Neural progenitor cell (in vitro differentiated cells): Measurements from ENCODE around the gene CALHM2. TPM values are rescaled to one million over a fixed set of nuclear protein-coding genes. Genes with fewer than 3 reads are reported as not detected.
"Not testable (repeated sequence)": the region's sequence is repeated elsewhere in the genome, so short reads cannot be mapped to it uniquely, and the experiment has no call there.

Experiments used
- DNase-seq: peaks from one replicate; pipeline ENCODE4 v3.0.0-alpha.2; 2016; ENCODE audit warnings: low spot score
- H2AFZ ChIP-seq: fragments of 200-600 bp; sonication (generic); replicated peaks from 2 replicates; pipeline ENCODE4 v1.6.1; 2016; ENCODE audit warnings: antibody characterized with exemption
- H3F3A ChIP-seq: fragments of 200-600 bp; sonication (generic); 2 replicates; pipeline ENCODE4 v1.6.1; 2016; ENCODE audit warnings: antibody characterized with exemption, low read depth
- H3K27ac ChIP-seq: fragments of 200-600 bp; sonication (generic); 2 replicates; pipeline ENCODE4 v1.5.1; 2016; ENCODE audit warnings: mild to moderate bottlenecking
- H3K27me3 ChIP-seq: fragments of 200-600 bp; sonication (generic); 2 replicates; pipeline ENCODE4 v1.6.1; 2016; ENCODE audit warnings: mild to moderate bottlenecking, moderate library complexity
- H3K36me3 ChIP-seq: fragments of 200-600 bp; sonication (generic); 2 replicates; pipeline ENCODE4 v1.5.1; 2016
- H3K4me1 ChIP-seq: fragments of 200-600 bp; sonication (generic); 2 replicates; pipeline ENCODE4 v1.6.1; 2016; ENCODE audit warnings: mixed run types
- H3K4me2 ChIP-seq: fragments of 200-600 bp; sonication (generic); 2 replicates; pipeline ENCODE4 v1.6.1; 2016
- H3K4me3 ChIP-seq: fragments of 200-600 bp; sonication (generic); 2 replicates; pipeline ENCODE4 v1.5.1; 2016
- H3K79me2 ChIP-seq: fragments of 200-600 bp; sonication (generic); 2 replicates; pipeline ENCODE4 v1.6.1; 2016; ENCODE audit warnings: low read depth
- H3K9ac ChIP-seq: fragments of 200-600 bp; sonication (generic); 2 replicates; pipeline ENCODE4 v1.6.1; 2016
- H3K9me3 ChIP-seq: fragments of 200-600 bp; sonication (generic); 2 replicates; pipeline ENCODE4 v1.5.1; 2016; ENCODE audit warnings: low read depth
- H4K20me1 ChIP-seq: fragments of 200-600 bp; sonication (generic); 2 replicates; pipeline ENCODE4 v1.6.1; 2016; ENCODE audit warnings: low read depth
- H3K27ac Mint-ChIP-seq: 3 replicates; pipeline ENCODE4 v1.8.0; 2021; ENCODE audit warnings: mixed read lengths
- H3K27me3 Mint-ChIP-seq: 2 replicates; pipeline ENCODE4 v1.8.0; 2022; ENCODE audit warnings: low read depth, mild to moderate bottlenecking, inconsistent platforms, moderate library complexity, mixed read lengths; ENCODE audit not compliant: insufficient read depth
- H3K36me3 Mint-ChIP-seq: 3 replicates; pipeline ENCODE4 v1.8.0; 2021; ENCODE audit warnings: mixed read lengths
- H3K4me1 Mint-ChIP-seq: 3 replicates; pipeline ENCODE4 v1.8.0; 2021; ENCODE audit warnings: mixed read lengths
- H3K4me3 Mint-ChIP-seq: 3 replicates; pipeline ENCODE4 v1.8.0; 2021; ENCODE audit warnings: mild to moderate bottlenecking, moderate library complexity, mixed read lengths
- H3K9me3 Mint-ChIP-seq: 3 replicates; pipeline ENCODE4 v1.8.0; 2020; ENCODE audit warnings: mixed read lengths
- CTCF ChIP-seq: fragments of 200-600 bp; sonication (generic); IDR thresholded peaks from 2 replicates; pipeline ENCODE4 v1.5.1; 2017; ENCODE audit warnings: antibody characterized with exemption, mild to moderate bottlenecking
- EZH2 ChIP-seq: fragments of 200-600 bp; sonication (generic); IDR thresholded peaks from 2 replicates; pipeline ENCODE4 v1.6.1; 2017; ENCODE audit warnings: antibody characterized with exemption, mild to moderate bottlenecking, moderate library complexity
- EZH2phosphoT487 ChIP-seq: fragments of 200-600 bp; sonication (generic); IDR thresholded peaks from 2 replicates; pipeline ENCODE4 v1.6.1; 2017; ENCODE audit warnings: antibody characterized with exemption
- total RNA-seq: library from RNA; depleted of rRNA; stranded (reverse); fragments of >200 nt; gene quantifications from 2 replicates; pipeline ENCODE4 v1.2.3, GENCODE V29; 2015; ENCODE audit warnings: low replicate concordance

The CALHM2 gene
- total RNA-seq, 1 donor from 2014 or later, result not detected

- no peak for DNase-seq
- no peaks in the 10 kb centered on the region for H4K20me1 ChIP-seq
- Mint-ChIP-seq H3K36me3 (peaks cover 36% of the 10 kb centered on the region), H3K9me3 (no peaks in the 10 kb centered on the region), H3K27ac (no peak overlapping the region), H3K27me3 (peaks cover 3% of the 10 kb centered on the region), H3K4me3 (no peak overlapping the region), H3K4me1 (peaks cover 2% of the 10 kb centered on the region)
- H3F3A ChIP-seq, result no peaks in the 10 kb centered on the region
- no peak for TF ChIP-seq CTCF
- TF ChIP-seq EZH2, result no peak
- TF ChIP-seq EZH2phosphoT487, result no peak
- H3K36me3 ChIP-seq, result peaks cover 4% of the 10 kb centered on the region
- no peak overlapping the region for H3K9ac ChIP-seq
- no peaks in the 10 kb centered on the region for H3K79me2 ChIP-seq
- H3K27ac ChIP-seq, result no peak overlapping the region
- H3K4me3 ChIP-seq, result no peak overlapping the region
- no peak overlapping the region for H2AFZ ChIP-seq
- H3K27me3 ChIP-seq, result no peaks in the 10 kb centered on the region
- no peaks in the 10 kb centered on the region for H3K4me1 ChIP-seq
- no peaks in the 10 kb centered on the region for H3K9me3 ChIP-seq
- H3K4me2 ChIP-seq, result no peak overlapping the region
Observed at GRCh38 chr10:103423748-103424147, 28.4 kb downstream of the CALHM2 start.

- H3K4me1 Mint-ChIP-seq, result peaks cover 2% of the 10 kb centered on the region
- Histone ChIP-seq H4K20me1 (no peaks in the 10 kb centered on the region), H3K4me3 (no peak overlapping the region), H3K36me3 (peaks cover 6% of the 10 kb centered on the region), H3K79me2 (no peaks in the 10 kb centered on the region), H3K9ac (no peak overlapping the region), H3K9me3 (no peaks in the 10 kb centered on the region), H3K27me3 (no peaks in the 10 kb centered on the region), H3F3A (no peaks in the 10 kb centered on the region), H3K27ac (no peak overlapping the region), H2AFZ (no peak overlapping the region), H3K4me1 (no peaks in the 10 kb centered on the region), H3K4me2 (no peak overlapping the region)
- H3K36me3 Mint-ChIP-seq, result peaks cover 42% of the 10 kb centered on the region
- no peak overlapping the region for H3K27ac Mint-ChIP-seq
- TF ChIP-seq CTCF (no peak), EZH2phosphoT487 (no peak), EZH2 (no peak)
- no peak overlapping the region for H3K4me3 Mint-ChIP-seq
- DNase-seq, result no peak
- H3K9me3 Mint-ChIP-seq, result no peaks in the 10 kb centered on the region
- peaks cover 3% of the 10 kb centered on the region for H3K27me3 Mint-ChIP-seq
Observed at GRCh38 chr10:103419101-103419500, 33.1 kb downstream of the CALHM2 start.

GRCh38 chr10:103417601-103418000, 34.6 kb downstream of the CALHM2 start:
- no peaks in the 10 kb centered on the region for H3K9me3 ChIP-seq
- H3K9ac ChIP-seq, result no peak overlapping the region
- no peaks in the 10 kb centered on the region for H3K79me2 ChIP-seq
- H3K4me1 ChIP-seq, result no peaks in the 10 kb centered on the region
- H3K4me3 ChIP-seq, result no peak overlapping the region
- H3F3A ChIP-seq, result no peaks in the 10 kb centered on the region
- no peaks in the 10 kb centered on the region for H4K20me1 ChIP-seq
- Mint-ChIP-seq H3K4me1 (peaks cover 2% of the 10 kb centered on the region), H3K27ac (no peak overlapping the region), H3K36me3 (peaks cover 35% of the 10 kb centered on the region), H3K27me3 (peaks cover 3% of the 10 kb centered on the region), H3K9me3 (no peaks in the 10 kb centered on the region), H3K4me3 (peak overlapping the region; percentile 21)
- no peak overlapping the region for H2AFZ ChIP-seq
- DNase-seq, result no peak
- no peak overlapping the region for H3K27ac ChIP-seq
- H3K4me2 ChIP-seq, result no peak overlapping the region
- H3K27me3 ChIP-seq, result no peaks in the 10 kb centered on the region
- H3K36me3 ChIP-seq, result peaks cover 12% of the 10 kb centered on the region
- TF ChIP-seq EZH2phosphoT487, result no peak
- TF ChIP-seq CTCF, result no peak
- no peak for TF ChIP-seq EZH2

- not testable (repeated sequence) for H4K20me1 ChIP-seq
Observed at GRCh38 chr10:103417148-103417469, 35.1 kb downstream of the CALHM2 start.

More at GRCh38 chr10:103417148-103417469, 35.1 kb downstream of the CALHM2 start:
- not testable (repeated sequence) for H3K4me2 ChIP-seq, H3K4me1 ChIP-seq, H3K27me3 ChIP-seq, H3K27me3 Mint-ChIP-seq, H3K9me3 Mint-ChIP-seq, H3K9me3 ChIP-seq, H3F3A ChIP-seq, H3K4me3 ChIP-seq, H3K4me1 Mint-ChIP-seq, H3K27ac Mint-ChIP-seq, H3K27ac ChIP-seq, H3K4me3 Mint-ChIP-seq, DNase-seq, H3K9ac ChIP-seq, H3K79me2 ChIP-seq, H2AFZ ChIP-seq
- peaks cover 31% of the 10 kb centered on the region for H3K36me3 Mint-ChIP-seq
- H3K36me3 ChIP-seq, result peaks cover 12% of the 10 kb centered on the region
